Stimulated activated naive CD4-positive, alpha-beta T cell (primary cell): ENCODE data around the gene TENT5A.

Source experiments
- DNase-seq, 6 experiments: peaks; one replicate each; lab custom pipeline; 2025; lab: John Stamatoyannopoulos, UW

TENT5A gene

DNA sequence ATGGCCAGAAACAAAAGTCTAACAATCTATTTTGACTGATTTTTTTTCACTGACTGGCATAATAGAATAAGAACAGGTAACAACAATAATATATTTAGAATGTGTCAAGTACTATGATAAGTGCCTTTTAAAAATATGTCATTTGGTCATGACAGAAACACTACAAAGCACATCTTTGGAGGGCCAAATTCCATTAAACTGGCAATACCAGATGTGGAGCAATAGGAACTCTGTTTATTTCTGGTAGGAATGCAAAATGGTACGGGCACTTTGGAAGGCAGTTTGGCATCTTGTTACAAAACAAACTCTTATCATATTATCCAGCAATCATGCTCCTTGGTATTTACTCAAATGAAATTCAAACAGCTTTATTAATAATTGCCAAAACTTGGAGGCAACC, 39.3 kb downstream of the TENT5A start:
- DNase-seq, result no peak

DNA sequence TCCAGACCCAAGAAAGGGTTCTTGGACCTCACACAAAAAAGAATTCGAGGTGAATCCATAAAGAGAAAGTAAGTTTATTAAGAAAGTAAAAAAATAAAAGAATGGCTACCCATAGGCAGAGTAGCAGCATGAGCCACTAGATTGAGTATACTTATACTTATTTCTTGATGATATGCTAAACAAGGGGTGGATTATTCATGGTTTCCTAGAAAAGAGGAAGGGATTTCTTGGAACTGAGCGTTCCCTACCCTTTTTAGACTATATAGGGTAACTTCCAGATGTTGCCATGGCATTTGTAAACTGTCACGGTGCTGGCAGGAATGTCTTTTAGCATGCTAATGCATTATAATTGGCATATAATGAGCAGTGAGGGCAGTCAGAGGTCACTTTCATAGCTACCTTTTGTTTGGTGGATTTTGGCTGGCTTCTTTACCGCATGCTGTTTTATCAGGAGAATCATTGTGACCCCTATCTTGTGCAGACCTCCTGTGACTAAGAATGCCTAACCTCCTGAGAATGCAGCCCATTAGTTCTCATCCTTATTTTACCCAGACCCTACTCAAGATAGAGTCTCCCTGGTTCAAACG, 44.3 kb downstream of the TENT5A start:
- no peak for DNase-seq

DNA sequence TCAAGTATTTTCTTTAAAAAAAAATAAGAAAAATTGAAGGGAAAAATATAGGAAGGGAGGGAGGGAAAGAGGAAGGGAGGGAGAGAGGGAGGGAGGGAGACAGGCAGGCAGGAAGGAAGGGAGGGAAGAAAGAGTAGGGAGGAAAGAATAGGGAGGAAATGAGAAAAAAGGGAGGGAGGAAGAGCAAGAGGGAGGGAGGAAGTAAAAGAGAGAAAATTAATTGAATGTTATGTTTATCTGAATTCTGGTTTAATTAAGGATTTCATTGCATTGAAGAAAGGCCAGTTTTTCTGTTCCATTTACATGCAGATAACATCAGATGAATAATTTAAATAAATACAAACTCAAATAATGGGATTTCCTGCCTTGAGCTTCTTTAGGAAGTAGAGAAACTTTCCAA, 47.8 kb downstream of the TENT5A start:
- DNase-seq, result no peak

DNA sequence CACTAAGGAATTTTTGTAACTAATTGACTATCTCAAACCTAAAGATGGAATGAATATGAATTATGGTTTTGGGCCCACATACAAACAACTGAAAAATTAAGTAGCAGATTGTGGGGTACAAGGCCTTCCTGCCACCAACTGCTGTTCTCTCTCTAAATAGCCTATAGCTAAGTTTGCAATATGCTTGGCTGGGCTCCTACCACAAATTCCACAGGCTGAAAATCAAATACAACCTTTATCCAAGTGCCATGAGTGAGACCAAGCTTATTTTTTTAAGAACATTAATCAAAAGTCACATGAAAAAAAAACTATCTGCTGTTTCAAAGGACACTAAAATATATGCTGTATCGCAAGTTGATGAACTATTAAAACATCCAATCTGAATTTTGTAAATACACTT, 52.1 kb downstream of the TENT5A start:
- no peak for DNase-seq

DNA sequence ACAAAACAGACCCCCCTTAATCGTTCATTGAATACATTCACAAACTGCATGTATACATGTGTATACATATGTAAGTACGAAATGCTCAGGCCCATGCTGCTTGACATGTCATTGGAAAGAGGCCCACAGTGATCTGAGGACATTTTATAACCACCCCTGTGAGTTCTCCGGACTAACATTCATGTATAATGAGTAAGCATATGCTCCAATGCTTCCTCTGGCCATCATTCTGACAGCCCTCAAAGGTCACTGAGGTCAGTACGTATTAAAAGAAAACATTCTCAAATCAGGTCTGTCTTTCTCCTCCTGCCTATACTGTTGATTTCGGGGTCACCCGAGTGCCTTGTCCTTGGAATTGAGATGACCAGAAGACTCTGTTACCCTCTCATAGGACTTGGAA, 54.9 kb downstream of the TENT5A start:
- DNase-seq, result no peak

DNA sequence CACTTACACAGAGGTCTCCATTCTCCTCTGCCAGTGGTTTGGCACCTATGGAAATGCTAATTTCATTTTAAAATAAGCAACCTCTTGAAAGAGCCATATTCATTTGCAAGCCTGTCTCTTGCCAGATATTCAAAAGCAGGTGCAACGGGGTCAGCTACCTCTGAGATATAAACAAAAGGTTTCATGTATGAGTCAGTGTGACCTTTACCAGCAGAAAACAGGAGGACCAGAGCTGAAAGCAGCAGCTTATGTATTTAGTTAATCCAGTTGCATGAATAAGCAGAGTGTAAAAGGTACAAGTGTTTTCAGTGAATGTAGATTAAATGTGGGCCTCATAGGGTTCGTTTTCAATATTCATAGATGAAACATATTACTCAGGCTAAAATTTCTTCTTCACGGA, 56.0 kb downstream of the TENT5A start:
- DNase-seq, result no peak
